K562 (cell line): ENCODE measurements around the gene MLC1. TPM values are rescaled to one million over a fixed set of nuclear protein-coding genes. Genes with fewer than 3 reads are reported as not detected.
A peak's percentile ranks its signal among the peaks of the same experiment; 100 is the strongest.

Experiments used
- ATAC-seq: fragments of 200-7000 bp; cut with Tn5 transposase; 3 replicates; pipeline ENCODE4 v1.9.1; 2020; ENCODE audit warnings: moderate library complexity
- BruUV-seq: library from RNA; stranded (reverse); fragments of 400-500 nt; replicated peaks from 2 replicates; lab custom pipeline; 2021; lab: Mats Ljungman, UMichigan
- CTCF ChIA-PET: fragments of 300-600 bp; formaldehyde crosslinking; extraction: SDS; loops from one replicate; lab custom pipeline; 2021; ENCODE audit warnings: low intra/inter-chr PET ratio; lab: Yijun Ruan, JAX
- POLR2A ChIA-PET: fragments of 300-600, 350-650 bp; sonication (Branson Sonifier 250); formaldehyde crosslinking; extraction: SDS; loops from one replicate; lab custom pipeline; 2021; ENCODE audit warnings: antibody characterized with exemption, inconsistent platforms; lab: Yijun Ruan, JAX
- DNase-seq, 4 experiments: peaks; one replicate each; pipeline versions ENCODE4 v3.0.0 to v3.0.0-alpha.2; 2011 to 2018; ENCODE audit warnings: low spot score in 3 of 4, mixed read lengths in 3 of 4; ENCODE audit errors: extremely low read depth in 1 of 4
- FAIRE-seq: peaks from 2 replicates; lab custom pipeline; 2011; peaks lifted over from hg19 to GRCh38; lab: Jason Lieb, UNC
- H2AFZ ChIP-seq: 2 replicates; pipeline ENCODE4 v1.6.0; 2011; ENCODE audit warnings: low read depth, low read length, control low read depth, inconsistent platforms
- H3K27ac ChIP-seq: fragments of 200-600 bp; 3 replicates; pipeline ENCODE4 v1.8.0; 2011; ENCODE audit warnings: low read depth, mild to moderate bottlenecking, control low read depth, inconsistent platforms, low read length, moderate library complexity, mixed read lengths; ENCODE audit errors: extremely low read depth
- H3K27me3 ChIP-seq, 2 experiments: fragments of 300-600 bp in 1 of 2; 2 replicates in 1 of 2; 3 replicates in 1 of 2; pipeline versions ENCODE4 v1.6.0 to v1.8.0; 2011; ENCODE audit warnings: inconsistent platforms in 2 of 2, low read length in 2 of 2, mild to moderate bottlenecking in 1 of 2, mixed read lengths in 1 of 2, moderate library complexity in 1 of 2; ENCODE audit not compliant: control insufficient read depth in 2 of 2, insufficient read depth in 2 of 2
- H3K36me3 ChIP-seq: fragments of 300-600 bp; 3 replicates; pipeline ENCODE4 v1.8.0; 2011; ENCODE audit warnings: mild to moderate bottlenecking, low read length, inconsistent platforms; ENCODE audit not compliant: control insufficient read depth, insufficient read depth
- H3K4me1 ChIP-seq, 2 experiments: fragments of 200-600 bp in 1 of 2; replicated peaks in 1 of 2; 2 replicates in 1 of 2; 3 replicates in 1 of 2; pipeline versions ENCODE4 v1.5.1 to v1.8.0; 2011; ENCODE audit warnings: inconsistent platforms in 2 of 2, low read length in 2 of 2, mild to moderate bottlenecking in 1 of 2, mixed read lengths in 1 of 2, moderate library complexity in 1 of 2; ENCODE audit not compliant: control insufficient read depth in 2 of 2, insufficient read depth in 2 of 2
- H3K4me2 ChIP-seq: 2 replicates; pipeline ENCODE4 v1.6.1; 2011; ENCODE audit warnings: low read length, control low read depth, inconsistent platforms, mixed read lengths; ENCODE audit not compliant: insufficient read depth
- H3K4me3 ChIP-seq: fragments of 200-600 bp; sonication (generic), shearing (Covaris generic); 2 replicates; pipeline ENCODE4 v1.5.1; 2016; ENCODE audit warnings: control low read depth, inconsistent platforms
- H3K79me2 ChIP-seq: fragments of 200-600 bp; 3 replicates; pipeline ENCODE4 v1.8.0; 2011; ENCODE audit warnings: low read length, inconsistent platforms; ENCODE audit not compliant: control insufficient read depth, insufficient read depth
- H3K9ac ChIP-seq, 2 experiments: 2 replicates each; pipeline versions ENCODE4 v1.6.0 to v1.6.1; 2011; ENCODE audit warnings: low read depth in 2 of 2, low read length in 2 of 2, control low read depth in 1 of 2, inconsistent platforms in 1 of 2, mild to moderate bottlenecking in 1 of 2, mixed read lengths in 1 of 2; ENCODE audit not compliant: insufficient read depth in 1 of 2
- H3K9me1 ChIP-seq: one replicate; pipeline ENCODE4 v1.6.0; 2011; ENCODE audit warnings: inconsistent platforms, mild to moderate bottlenecking, low read length, moderate library complexity; ENCODE audit not compliant: control insufficient read depth, insufficient read depth
- H3K9me3 ChIP-seq: replicated peaks from 2 replicates; pipeline ENCODE4 v1.5.1; 2011; ENCODE audit warnings: low read depth, low read length, inconsistent platforms; ENCODE audit not compliant: control insufficient read depth, insufficient read depth
- H4K20me1 ChIP-seq: replicated peaks from 2 replicates; pipeline ENCODE4 v1.6.1; 2011; ENCODE audit warnings: low read length, inconsistent platforms, mixed read lengths; ENCODE audit not compliant: control insufficient read depth, insufficient read depth
- BRD9 ChIP-seq: fragments of 450-650 bp; IDR thresholded peaks from 2 replicates; pipeline ENCODE4 v1.6.1; 2018; ENCODE audit warnings: low read depth; ENCODE audit not compliant: partially characterized antibody
- VEZF1 ChIP-seq: fragments of 200-800 bp; sonication (Bioruptor generic); IDR thresholded peaks from 2 replicates; pipeline ENCODE4 v1.6.1; 2017; ENCODE audit warnings: missing genetic modification characterization, missing compliant biosample characterization
- WGBS: fragments of 100-300 bp; shearing (Covaris generic); methylation state at CpG from one replicate; pipeline ENCODE4 v1.1.6; 2016; ENCODE audit warnings: low coverage, mixed read lengths; ENCODE audit not compliant: insufficient coverage; ENCODE audit errors: missing lambda C conversion rate; 5-methylcytosine and 5-hydroxymethylcytosine counted together
- in situ Hi-C: fragments of 300-500 bp; cut with MboI; formaldehyde crosslinking; loops from 4 replicates; pipeline ENCODE4 v1.15.0; 2018; ENCODE audit warnings: inconsistent platforms, mixed read lengths
- intact Hi-C: fragments of 100-400 bp; cut with micrococcal nuclease; formaldehyde crosslinking; loops from 2 replicates; pipeline ENCODE4 v1.14.2; 2022
- polyA plus RNA-seq, 8 experiments: library from polyadenylated mRNA; depleted of rRNA in 4 of 8; stranded (reverse) in 5 of 8; unstranded in 3 of 8; fragments of >200 nt; fragmentation: Nextera tagmentation in 2 of 8; fragmentation: Illumina TruSeq in 1 of 8; extraction: Ambion mirVana in 2 of 8; extraction: Trizol in 1 of 8; gene quantifications; 2 replicates each; pipeline versions ENCODE4 v1.2.1 to v1.2.3, GENCODE V29; 2011 to 2014; ENCODE audit warnings: inconsistent platforms in 1 of 8, missing spikeins in 1 of 8
- total RNA-seq, 7 experiments: library from RNA; depleted of rRNA in 6 of 7; stranded (reverse); fragments of >200 nt in 6 of 7; fragmentation: Illumina TruSeq in 2 of 7; extraction: Trizol in 2 of 7; gene quantifications; 2 replicates each; pipeline versions ENCODE4 v1.2.1 to v1.2.3, GENCODE V29; 2011 to 2021; ENCODE audit warnings: low replicate concordance in 1 of 7

Gene MLC1
- total and polyA plus RNA-seq, 9 of the 15 experiments (the other 6 are each of a cell fraction or from before 2014, with no cell fraction given), result 0.06 to 0.98 (median 0.39) TPM

DNA sequence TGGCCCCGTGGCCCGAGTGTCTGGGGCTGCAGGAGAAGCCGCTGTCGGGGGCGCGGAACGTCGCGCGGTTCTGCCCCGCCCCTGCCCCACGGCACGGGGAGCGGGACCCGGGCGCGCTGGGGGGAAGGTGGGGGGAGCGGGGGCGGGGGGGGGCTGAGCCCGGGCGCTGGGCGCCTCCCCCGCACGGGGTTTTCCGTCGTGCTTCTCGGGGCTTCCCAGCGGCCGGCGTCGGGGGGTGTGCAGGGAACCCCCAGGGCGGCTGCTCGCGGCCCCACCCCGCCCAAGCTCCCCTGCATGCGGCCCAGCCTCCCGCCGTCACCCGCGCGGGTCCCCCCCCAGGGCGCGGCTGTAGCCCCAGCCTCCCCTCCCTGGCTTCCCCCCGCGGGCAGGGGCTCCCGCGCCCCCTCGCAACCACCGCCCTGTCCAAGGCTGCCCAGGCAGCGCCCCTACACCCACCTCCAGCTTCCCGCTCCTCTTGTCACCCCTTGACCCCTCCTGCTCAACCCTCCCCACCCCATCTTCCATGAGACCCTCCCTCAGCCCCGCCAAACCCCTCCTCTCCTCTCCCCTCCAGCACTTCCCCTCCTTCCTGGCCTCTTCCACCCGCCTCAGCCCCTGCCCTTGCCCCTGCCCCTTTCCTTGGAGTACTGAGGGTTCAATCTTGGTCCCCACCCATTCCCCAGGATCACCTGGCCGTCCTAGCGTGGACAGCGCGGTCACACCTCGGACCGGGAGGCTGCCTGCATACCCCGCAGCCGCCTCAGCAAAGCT, 74.4 kb downstream of the MLC1 start:
- H3K79me2 ChIP-seq, result no peaks in the 10 kb centered on the region
- POLR2A ChIA-PET, result interaction anchor here (0.6 to 1.0 kb wide), 2 partner anchors 17 to 661 kb away, joined by 3 read pairs; no protein-coding TSS in a partner anchor
- H3K27me3 ChIP-seq, result peaks cover 0 to 22% of the 10 kb centered on the region in 2 experiments; a peak in 2 of 5 replicates
- no peak overlapping the region for H3K4me3 ChIP-seq
- in situ Hi-C loops (no loop called here), intact Hi-C loops (no loop called here)
- DNase-seq (peak in 2 of 4 experiments; percentile 64 to 65), ATAC-seq (no peak), FAIRE-seq (no peak)
- no peaks in the 10 kb centered on the region for H3K9me3 ChIP-seq
- no TSS peak for BruUV-seq
- H4K20me1 ChIP-seq, result peaks cover 4% of the 10 kb centered on the region; the same call in 1 of the 2 replicates
- H3K36me3 ChIP-seq, result no peaks in the 10 kb centered on the region
- no peak overlapping the region for H3K9ac ChIP-seq
- no peak overlapping the region for H2AFZ ChIP-seq
- peak; percentile 68 for TF ChIP-seq VEZF1 (CRISPR knock-in tag)
- TF ChIP-seq BRD9, result no peak
- peaks cover 0 to 56% of the 10 kb centered on the region in 2 experiments; a peak in 3 of 5 replicates for H3K4me1 ChIP-seq
- CTCF ChIA-PET, result interaction anchor here (1.1 kb wide), 1 partner anchor 80 kb away, joined by 3 read pairs; no protein-coding TSS in a partner anchor
- no peaks in the 10 kb centered on the region for H3K9me1 ChIP-seq
- H3K27ac ChIP-seq, result no peak overlapping the region
- WGBS, result 0% methylated on average over 8 of the region's 61 CpGs
- H3K4me2 ChIP-seq, result no peak overlapping the region
